PC-3 (cell line): ENCODE measurements around the gene CCDC158. TPM values are rescaled to one million over a fixed set of nuclear protein-coding genes. Genes with fewer than 3 reads are reported as not detected.

Experiments used
- ATAC-seq: fragments of 200-7000 bp; cut with Tn5 transposase; 2 replicates; pipeline ENCODE4 v1.9.1; 2020; ENCODE audit warnings: mild to moderate bottlenecking, moderate library complexity
- Bru-seq: library from RNA; stranded (reverse); fragments of 400-500 nt; gene quantifications from one replicate; lab custom pipeline; 2021; lab: Mats Ljungman, UMichigan
- BruChase-seq, 2 experiments: library from RNA; stranded (reverse); fragments of 400-500 nt; gene quantifications; one replicate each; lab custom pipeline; 2021; lab: Mats Ljungman, UMichigan
- BruUV-seq: library from RNA; stranded (reverse); fragments of 400-500 nt; replicated peaks from 2 replicates; lab custom pipeline; 2021; lab: Mats Ljungman, UMichigan
- CTCF ChIA-PET: fragments of 300-600 bp; sonication (Branson Sonifier 250); formaldehyde crosslinking; loops from one replicate; lab custom pipeline; 2022; ENCODE audit warnings: antibody characterized with exemption; lab: Charles Lee
- POLR2A ChIA-PET: fragments of 300-600 bp; sonication (Branson Sonifier 250); formaldehyde crosslinking; loops from one replicate; lab custom pipeline; 2022; ENCODE audit warnings: antibody characterized with exemption; ENCODE audit not compliant: unreplicated experiment; lab: Charles Lee
- DNase-seq: peaks from one replicate; pipeline ENCODE4 v3.0.0-alpha.2; 2015
- H2AFZ ChIP-seq: fragments of 300-600 bp; sonication (generic); 2 replicates; pipeline ENCODE4 v1.6.0; 2016; ENCODE audit warnings: antibody characterized with exemption, low read length
- H3F3A ChIP-seq: fragments of 300-600 bp; sonication (generic); one replicate; pipeline ENCODE4 v1.6.0; 2017; ENCODE audit warnings: antibody characterized with exemption, low read length, control low read depth, mild to moderate bottlenecking; ENCODE audit not compliant: unreplicated experiment
- H3K27ac ChIP-seq: fragments of 300-600 bp; sonication (generic); 2 replicates; pipeline ENCODE4 v1.5.1; 2016; ENCODE audit warnings: mild to moderate bottlenecking, low read length
- H3K27me3 ChIP-seq: fragments of 300-600 bp; sonication (generic); 2 replicates; pipeline ENCODE4 v1.6.1; 2016; ENCODE audit warnings: low read length, mixed read lengths
- H3K36me3 ChIP-seq: fragments of 300-600 bp; sonication (generic); 2 replicates; pipeline ENCODE4 v1.6.1; 2016; ENCODE audit warnings: low read depth, mixed run types, low read length, mixed read lengths
- H3K4me1 ChIP-seq: fragments of 300-600 bp; sonication (generic); 2 replicates; pipeline ENCODE4 v1.5.1; 2016; ENCODE audit warnings: low read length; ENCODE audit not compliant: insufficient read depth
- H3K4me2 ChIP-seq: fragments of 300-600 bp; sonication (generic); 2 replicates; pipeline ENCODE4 v1.6.0; 2016; ENCODE audit warnings: low read length
- H3K4me3 ChIP-seq: fragments of 300-600 bp; sonication (generic); 2 replicates; pipeline ENCODE4 v1.5.1; 2016; ENCODE audit warnings: mild to moderate bottlenecking, low read length, mixed read lengths
- H3K79me2 ChIP-seq: fragments of 300-600 bp; sonication (generic); 2 replicates; pipeline ENCODE4 v1.6.1; 2017; ENCODE audit warnings: low read length, mixed read lengths
- H3K9ac ChIP-seq: fragments of 300-600 bp; sonication (generic); 2 replicates; pipeline ENCODE4 v1.6.0; 2016; ENCODE audit warnings: mild to moderate bottlenecking, low read length
- H3K9me2 ChIP-seq: fragments of 300-600 bp; sonication (generic); replicated peaks from 2 replicates; pipeline ENCODE4 v1.6.1; 2016; ENCODE audit warnings: mixed run types, low read length, mixed read lengths
- H3K9me3 ChIP-seq: fragments of 300-600 bp; sonication (generic); 2 replicates; pipeline ENCODE4 v1.6.1; 2016; ENCODE audit warnings: low read length, mixed read lengths
- H4K20me1 ChIP-seq: fragments of 300-600 bp; sonication (generic); 2 replicates; pipeline ENCODE4 v1.6.1; 2016; ENCODE audit warnings: low read length, mixed read lengths
- CTCF ChIP-seq: fragments of 300-600 bp; sonication (generic); conservative IDR thresholded peaks from 2 replicates; pipeline ENCODE4 v1.5.1; 2017; ENCODE audit warnings: antibody characterized with exemption, low read depth, mild to moderate bottlenecking, low read length
- EZH2 ChIP-seq: fragments of 300-600 bp; sonication (generic); IDR thresholded peaks from one replicate; pipeline ENCODE4 v1.6.1; 2017; ENCODE audit warnings: antibody characterized with exemption, mild to moderate bottlenecking, low read length; ENCODE audit not compliant: unreplicated experiment
- EZH2phosphoT487 ChIP-seq: fragments of 300-600 bp; sonication (generic); IDR thresholded peaks from 2 replicates; pipeline ENCODE4 v1.6.1; 2018; ENCODE audit warnings: mild to moderate bottlenecking, antibody characterized with exemption, low read length, borderline replicate concordance
- intact Hi-C: fragments of 100-400 bp; cut with micrococcal nuclease; formaldehyde crosslinking; loops from 2 replicates; pipeline ENCODE4 v1.9.0; 2023
- long read RNA-seq: library from polyadenylated mRNA; unstranded; transcript quantifications from one replicate; pipeline ENCODE4 v2.0.0, GENCODE V29; 2021; ENCODE audit not compliant: unreplicated experiment
- total RNA-seq: library from RNA; depleted of rRNA; stranded (reverse); fragments of >200 nt; gene quantifications from 2 replicates; pipeline ENCODE4 v1.2.3, GENCODE V29; 2014; rRNA removed

CCDC158 gene
- not detected in 2 replicates for total RNA-seq
- percentile 7 among the genes with signal in this experiment for Bru-seq, nascent RNA
- BruChase-seq, experiment 1, labeled RNA remaining after a 6-hour chase: percentile 4 among the genes with signal in this experiment
- BruChase-seq, experiment 2, labeled RNA remaining after a 2-hour chase: percentile 5 among the genes with signal in this experiment
- long read RNA-seq: 0 reads

- TF ChIP-seq CTCF: no peak
- no peak for TF ChIP-seq EZH2phosphoT487
- TF ChIP-seq EZH2: no peak
- Histone ChIP-seq H3K27me3 (no peaks in the 10 kb centered on the region), H3K9me3 (no peaks in the 10 kb centered on the region), H3K4me2 (no peak within 1 kb of the TSS), H3K4me1 (no peaks in the 10 kb centered on the region), H3K4me3 (no peak within 1 kb of the TSS), H3K9ac (no peak within 1 kb of the TSS), H3K36me3 (no peaks in the 10 kb centered on the region), H4K20me1 (no peaks in the 10 kb centered on the region), H2AFZ (no peak within 1 kb of the TSS), H3K27ac (no peak within 1 kb of the TSS), H3K9me2 (no peaks in the 10 kb centered on the region), H3F3A (no peaks in the 10 kb centered on the region), H3K79me2 (no peaks in the 10 kb centered on the region)
- ATAC-seq (no peak), DNase-seq (no peak)
- intact Hi-C loops: no loop called here
- ChIA-PET POLR2A (no interaction called here), CTCF (no interaction called here)
- no TSS peak for BruUV-seq
These were observed at the start of gene CCDC158 for GRCh38 chr4:76420762-76421581. TSS of gene CCDC158 (minus strand) at chr4:76421141. CDS start at chr4:76403207, 17,934 bp downstream.

GRCh38 chr4:76470532-76470931, 49.6 kb upstream of the CCDC158 start:
- no peaks in the 10 kb centered on the region for H3K9me2 ChIP-seq
- POLR2A ChIA-PET: no interaction called here
- no peak overlapping the region for H3K4me2 ChIP-seq
- intact Hi-C loops: no loop called here
- DNase-seq (no peak), ATAC-seq (no peak)
- no peaks in the 10 kb centered on the region for H3F3A ChIP-seq
- H2AFZ ChIP-seq: no peak overlapping the region
- no peaks in the 10 kb centered on the region for H3K27me3 ChIP-seq
- H3K27ac ChIP-seq: no peak overlapping the region
- H3K4me1 ChIP-seq: no peaks in the 10 kb centered on the region
- BruUV-seq: no TSS peak
- no peaks in the 10 kb centered on the region for H3K79me2 ChIP-seq
- no peaks in the 10 kb centered on the region for H3K36me3 ChIP-seq
- no peak overlapping the region for H3K9ac ChIP-seq
- no peak overlapping the region for H3K4me3 ChIP-seq
- CTCF ChIA-PET: no interaction called here
- H4K20me1 ChIP-seq: no peaks in the 10 kb centered on the region
- TF ChIP-seq EZH2 (no peak), CTCF (no peak), EZH2phosphoT487 (no peak)
- no peaks in the 10 kb centered on the region for H3K9me3 ChIP-seq

GRCh38 chr4:76470064-76470463, 49.1 kb upstream of the CCDC158 start:
- Histone ChIP-seq H3K27ac (no peak overlapping the region), H2AFZ (no peak overlapping the region), H3K4me1 (no peaks in the 10 kb centered on the region), H3K36me3 (no peaks in the 10 kb centered on the region), H3K9me3 (no peaks in the 10 kb centered on the region), H3K9ac (no peak overlapping the region), H4K20me1 (no peaks in the 10 kb centered on the region), H3K4me3 (no peak overlapping the region), H3K4me2 (no peak overlapping the region), H3F3A (no peaks in the 10 kb centered on the region), H3K9me2 (no peaks in the 10 kb centered on the region), H3K79me2 (no peaks in the 10 kb centered on the region), H3K27me3 (no peaks in the 10 kb centered on the region)
- POLR2A ChIA-PET: no interaction called here
- intact Hi-C loops: no loop called here
- CTCF ChIA-PET: no interaction called here
- DNase-seq: no peak
- no peak for ATAC-seq
- TF ChIP-seq CTCF (no peak), EZH2 (no peak), EZH2phosphoT487 (no peak)
- BruUV-seq: no TSS peak
